GM21390 (cell line): ENCODE data around the gene CHID1.

Source experiments
- ATAC-seq: cut with Tn5 transposase; IDR thresholded peaks from one replicate; pipeline ENCODE4 v1.9.1; 2021; ENCODE audit not compliant: unreplicated experiment

The CHID1 gene

GRCh38 chr11:825366-826226 is 85.0 kb downstream of the CHID1 start:
- no peak for ATAC-seq

- ATAC-seq, result no peak
These were observed 85.7 kb downstream of the CHID1 start for GRCh38 chr11:824942-825341.

DNA sequence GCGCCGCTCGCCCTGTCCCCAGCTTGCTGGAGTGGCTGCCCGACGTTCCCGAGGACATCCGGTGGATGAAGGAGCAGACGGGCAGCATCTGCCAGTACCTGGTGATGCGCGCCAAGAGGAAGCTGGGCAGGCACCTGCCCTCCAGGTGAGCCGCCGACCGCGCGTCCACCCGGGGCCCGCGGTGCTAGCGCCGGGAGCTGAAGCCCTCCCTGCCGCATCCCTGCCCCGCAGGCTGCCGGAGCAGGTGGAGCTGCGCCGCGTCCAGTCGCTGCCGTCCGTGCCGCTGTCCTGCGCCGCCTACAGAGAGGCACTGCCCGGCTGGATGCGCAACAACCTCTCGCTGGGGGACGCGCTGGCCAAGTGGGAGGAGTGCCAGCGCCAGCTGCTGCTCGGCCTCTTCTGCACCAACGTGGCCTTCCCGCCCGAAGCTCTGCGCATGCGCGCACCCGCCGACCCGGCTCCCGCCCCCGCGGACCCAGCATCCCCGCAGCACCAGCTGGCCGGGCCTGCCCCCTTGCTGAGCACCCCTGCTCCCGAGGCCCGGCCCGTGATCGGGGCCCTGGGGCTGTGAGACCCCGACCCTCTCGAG is 86.2 kb downstream of the CHID1 start:
- no peak for ATAC-seq

GRCh38 chr11:823441-824291 is 86.9 kb downstream of the CHID1 start:
- no peak for ATAC-seq

GRCh38 chr11:821512-822371 is 88.9 kb downstream of the CHID1 start:
- ATAC-seq, result no peak

GRCh38 chr11:820655-821511 is 89.7 kb downstream of the CHID1 start:
- ATAC-seq, result no peak

DNA sequence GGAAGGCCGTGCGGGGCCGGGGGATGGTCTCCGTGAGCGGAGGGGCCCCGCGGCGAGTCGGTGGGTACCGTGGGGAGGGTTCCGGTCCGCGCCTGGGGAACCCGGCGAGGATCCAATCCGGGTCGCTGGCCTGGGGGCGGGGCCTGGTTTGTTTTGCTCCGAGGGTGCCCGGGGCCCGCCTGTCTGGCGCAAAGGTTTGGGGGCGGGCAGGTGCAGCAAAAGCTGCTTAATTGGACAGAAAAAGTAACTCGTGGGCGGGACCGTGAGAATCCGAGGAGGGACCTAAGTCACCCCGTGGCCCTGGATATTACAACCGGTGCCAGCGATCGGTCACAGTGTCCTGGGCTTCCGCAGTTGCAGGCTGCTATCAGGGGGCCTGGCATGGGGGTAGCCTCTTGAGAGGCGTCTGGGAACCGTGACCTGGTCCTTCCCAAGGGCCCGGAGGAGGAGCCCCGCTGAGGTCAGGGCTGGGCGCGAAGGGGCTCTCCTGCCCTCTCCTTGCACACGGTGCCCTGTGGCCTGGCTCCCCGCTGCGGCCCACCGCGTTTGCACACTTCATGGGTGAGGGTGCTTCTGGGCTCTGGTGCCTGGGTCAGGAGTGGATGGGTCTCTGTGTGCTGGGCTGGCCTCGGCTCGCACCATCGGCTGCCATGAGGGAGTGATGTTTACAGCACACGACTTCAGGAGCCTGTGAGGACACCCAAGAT is 90.5 kb downstream of the CHID1 start:
- peak; percentile 63 for ATAC-seq

DNA sequence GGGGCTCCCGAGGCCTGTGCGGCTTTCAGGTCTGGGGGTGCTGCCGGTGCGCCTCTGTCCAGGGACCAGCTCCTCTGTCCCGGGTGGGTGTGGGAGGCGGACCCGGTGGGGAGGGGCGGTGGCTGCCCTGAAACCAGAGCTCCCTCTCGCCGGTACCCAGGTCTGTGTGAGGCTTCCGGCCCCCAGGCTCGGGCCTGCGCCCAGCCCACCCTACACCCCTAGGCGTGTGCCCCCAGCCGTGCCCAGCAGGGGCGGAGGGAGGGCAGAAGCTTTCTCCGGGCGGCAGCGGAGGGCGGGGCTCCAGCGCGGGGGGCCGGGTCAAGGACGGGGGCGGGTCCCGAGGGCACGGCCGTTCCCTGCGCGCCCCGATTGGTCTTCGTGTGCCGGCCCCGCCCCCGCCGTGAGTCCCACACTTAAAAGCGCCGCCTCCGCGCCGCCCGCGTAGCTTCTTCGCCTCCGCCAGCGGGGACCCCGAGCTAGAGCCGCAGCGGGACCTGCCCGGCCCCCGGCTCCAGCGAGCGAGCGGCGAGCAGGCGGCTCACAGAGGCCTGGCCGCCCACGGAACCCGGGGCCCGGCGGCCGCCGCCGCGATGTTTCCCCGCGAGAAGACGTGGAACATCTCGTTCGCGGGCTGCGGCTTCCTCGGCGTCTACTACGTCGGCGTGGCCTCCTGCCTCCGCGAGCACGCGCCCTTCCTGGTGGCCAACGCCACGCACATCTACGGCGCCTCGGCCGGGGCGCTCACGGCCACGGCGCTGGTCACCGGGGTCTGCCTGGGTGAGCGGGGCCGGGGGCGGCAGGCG is 91.3 kb downstream of the CHID1 start:
- ATAC-seq, result peak; percentile 65

DNA sequence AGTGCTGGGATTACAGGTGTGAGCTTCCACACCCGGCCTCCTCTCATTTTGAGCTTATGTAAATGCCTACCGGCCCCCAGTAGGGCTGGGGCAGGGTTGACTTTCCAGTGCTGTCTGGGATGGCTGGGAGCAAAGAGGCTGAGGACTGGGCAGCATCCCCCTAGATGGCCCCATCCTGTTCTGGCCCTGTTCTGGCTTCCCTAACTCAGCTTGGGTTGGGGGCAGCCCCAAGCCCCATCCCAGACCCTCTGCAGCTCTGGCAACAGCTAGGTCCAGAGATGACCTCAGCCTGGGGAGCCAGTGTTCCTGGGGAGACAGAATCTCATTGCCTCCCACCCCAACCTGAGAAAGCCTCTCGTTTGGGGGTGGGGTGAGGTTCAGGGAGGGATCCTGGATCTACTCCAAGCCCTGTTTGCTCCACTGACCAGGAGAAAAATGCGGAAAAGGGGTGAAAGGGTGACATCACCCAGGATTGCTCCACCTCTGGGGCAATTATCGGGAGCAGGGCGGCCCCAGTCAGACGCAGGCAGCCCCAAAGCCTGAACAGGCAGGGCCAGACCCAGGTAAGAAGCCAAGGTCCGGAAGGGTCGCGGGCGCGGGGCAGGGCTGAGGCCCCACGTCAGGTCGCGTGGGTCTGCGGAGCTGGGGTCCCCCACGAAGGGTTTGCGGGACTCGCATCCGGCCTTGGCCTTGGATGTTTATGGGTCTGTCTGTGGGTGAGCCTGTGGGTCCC is 92.0 kb downstream of the CHID1 start, which contains the start of gene PNPLA2:
Gene PNPLA2 (plus strand): TSS at position 519 of the 733 bp plus-strand sequence. CDS start 805 bp downstream, outside the sequence.
- ATAC-seq, result no peak
